Right kidney (tissue), 1 donor: ENCODE data around the gene PRDM4.
"Not testable (repeated sequence)": the region's sequence is repeated elsewhere in the genome, so short reads cannot be mapped to it uniquely, and the experiment has no call there.

Experiments used
- DNase-seq: peaks from one replicate; pipeline ENCODE4 v3.0.0-alpha.2; 2016

Gene PRDM4

GRCh38 chr12:107774349-107775029, 13.6 kb upstream of the PRDM4 start, which contains the start of gene ASCL4:
ASCL4 (plus strand) TSS chr12:107774704; CDS start chr12:107775219, 515 bp downstream.
- no peak for DNase-seq

- DNase-seq, result no peak
Observed at GRCh38 chr12:107767466-107767865, 6.5 kb upstream of the PRDM4 start.

- DNase-seq, result no peak
Observed at GRCh38 chr12:107765316-107765715, 4.4 kb upstream of the PRDM4 start.

- no peak for DNase-seq
Observed at GRCh38 chr12:107764626-107765025, 3.7 kb upstream of the PRDM4 start.

- no peak for DNase-seq
Observed at GRCh38 chr12:107762874-107763273, 1.9 kb upstream of the PRDM4 start.

GRCh38 chr12:107761502-107761904, 566 bp upstream of the PRDM4 start:
- no peak for DNase-seq

GRCh38 chr12:107760207-107760808, 629 bp downstream of the PRDM4 start:
- peak; percentile 67 for DNase-seq

- no peak for DNase-seq
Observed at GRCh38 chr12:107759410-107759809, 1.5 kb downstream of the PRDM4 start.

GRCh38 chr12:107749083-107749482, 11.9 kb downstream of the PRDM4 start:
- no peak for DNase-seq

GRCh38 chr12:107748472-107748871, 12.5 kb downstream of the PRDM4 start:
- no peak for DNase-seq

GRCh38 chr12:107736914-107737313, 24.0 kb downstream of the PRDM4 start:
- DNase-seq, result no peak

GRCh38 chr12:107735763-107736162, 25.2 kb downstream of the PRDM4 start:
- no peak for DNase-seq

- no peak for DNase-seq
Observed at GRCh38 chr12:107734139-107734538, 26.8 kb downstream of the PRDM4 start.

GRCh38 chr12:107732365-107732764, 28.6 kb downstream of the PRDM4 start:
- no peak for DNase-seq

GRCh38 chr12:107731366-107731765, 29.6 kb downstream of the PRDM4 start:
- DNase-seq, result no peak

GRCh38 chr12:107730618-107731341, 30.2 kb downstream of the PRDM4 start:
- DNase-seq, result no peak

GRCh38 chr12:107727742-107728141, 33.2 kb downstream of the PRDM4 start:
- not testable (repeated sequence) for DNase-seq

- DNase-seq, result not testable (repeated sequence)
Observed at GRCh38 chr12:107727327-107727726, 33.6 kb downstream of the PRDM4 start.

GRCh38 chr12:107718606-107719005, 42.3 kb downstream of the PRDM4 start:
- no peak for DNase-seq

- no peak for DNase-seq
Observed at GRCh38 chr12:107715780-107716179, 45.2 kb downstream of the PRDM4 start.

- DNase-seq, result not testable (repeated sequence)
Observed at GRCh38 chr12:107705522-107705921, 55.4 kb downstream of the PRDM4 start.

GRCh38 chr12:107704041-107704440, 56.9 kb downstream of the PRDM4 start:
- DNase-seq, result no peak

- DNase-seq, result no peak
Observed at GRCh38 chr12:107702106-107702505, 58.8 kb downstream of the PRDM4 start.
